ENCODE measurements around the gene GDF9. TPM values are rescaled to one million over a fixed set of nuclear protein-coding genes. Genes with fewer than 3 reads are reported as not detected.

GDF9 gene
- total RNA-seq, 1 donor from 2014 or later = 0.24 TPM

DNA sequence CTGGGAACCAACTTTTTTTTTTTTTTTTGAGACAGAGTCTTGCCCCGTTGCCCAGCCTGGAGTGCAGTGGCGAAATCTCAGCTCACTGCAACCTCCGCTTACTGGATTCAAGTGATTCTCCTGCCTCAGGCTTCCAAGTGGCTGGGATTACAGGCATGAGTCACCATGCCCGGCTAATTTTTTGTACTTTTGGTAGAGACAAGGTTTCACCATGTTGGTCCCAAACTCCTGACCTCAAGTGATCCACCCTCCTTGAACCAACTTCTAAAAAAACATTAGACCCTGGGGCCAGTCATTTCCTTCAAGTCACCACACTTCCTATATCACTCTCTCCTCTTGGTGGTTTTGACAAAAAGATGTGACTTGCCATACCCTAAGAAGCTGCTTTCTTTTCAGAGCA lies 25.0 kb downstream of the GDF9 start:
- DNase-seq (ENCODE audit: missing footprints) = no peak
- no peak for ATAC-seq
- intact Hi-C loops (cut with DNase I) = no loop called here

DNA sequence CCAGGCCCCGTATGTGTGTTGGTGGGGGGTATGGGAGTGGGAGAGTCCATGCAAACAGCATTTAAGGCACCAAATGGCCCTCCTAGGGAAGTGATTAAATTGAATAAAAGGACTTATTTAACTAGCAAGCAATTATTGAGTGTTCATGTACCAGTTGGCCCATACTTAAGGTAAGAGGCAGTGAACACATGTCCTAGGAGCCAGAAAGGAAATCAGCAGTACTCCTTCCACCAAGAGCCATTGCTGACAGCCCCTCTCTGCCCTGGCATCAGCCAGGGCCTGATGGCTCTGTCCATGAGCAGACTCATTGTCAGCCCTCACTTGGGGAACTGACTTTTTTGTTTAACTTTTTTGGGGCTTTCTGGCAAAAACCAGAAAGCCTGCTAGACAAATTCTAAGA lies 25.4 kb downstream of the GDF9 start:
- no peak for DNase-seq (ENCODE audit: missing footprints)
- intact Hi-C loops (cut with DNase I) = no loop called here
- ATAC-seq = no peak

DNA sequence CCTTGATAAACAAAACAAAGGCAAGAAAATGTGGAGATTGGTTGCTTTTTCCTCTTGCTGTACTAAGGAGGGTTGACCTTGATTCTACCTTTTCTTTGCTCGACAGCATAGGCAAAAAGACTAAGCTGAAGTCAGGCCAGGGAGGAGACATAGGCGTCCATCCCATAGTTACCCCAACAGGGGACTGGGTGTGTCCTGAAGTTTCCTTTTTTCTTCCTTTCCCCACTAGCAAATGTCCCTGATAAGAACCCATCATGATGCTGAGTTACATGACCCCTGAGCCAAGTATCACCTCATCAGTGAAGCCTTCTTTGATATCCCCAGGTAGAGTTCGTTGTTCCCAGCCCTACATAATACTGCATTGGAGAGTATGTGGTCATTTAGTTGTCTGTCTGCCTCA lies 26.0 kb downstream of the GDF9 start:
- DNase-seq (ENCODE audit: missing footprints) (no peak), ATAC-seq (no peak)
- intact Hi-C loops (cut with DNase I) = no loop called here

DNA sequence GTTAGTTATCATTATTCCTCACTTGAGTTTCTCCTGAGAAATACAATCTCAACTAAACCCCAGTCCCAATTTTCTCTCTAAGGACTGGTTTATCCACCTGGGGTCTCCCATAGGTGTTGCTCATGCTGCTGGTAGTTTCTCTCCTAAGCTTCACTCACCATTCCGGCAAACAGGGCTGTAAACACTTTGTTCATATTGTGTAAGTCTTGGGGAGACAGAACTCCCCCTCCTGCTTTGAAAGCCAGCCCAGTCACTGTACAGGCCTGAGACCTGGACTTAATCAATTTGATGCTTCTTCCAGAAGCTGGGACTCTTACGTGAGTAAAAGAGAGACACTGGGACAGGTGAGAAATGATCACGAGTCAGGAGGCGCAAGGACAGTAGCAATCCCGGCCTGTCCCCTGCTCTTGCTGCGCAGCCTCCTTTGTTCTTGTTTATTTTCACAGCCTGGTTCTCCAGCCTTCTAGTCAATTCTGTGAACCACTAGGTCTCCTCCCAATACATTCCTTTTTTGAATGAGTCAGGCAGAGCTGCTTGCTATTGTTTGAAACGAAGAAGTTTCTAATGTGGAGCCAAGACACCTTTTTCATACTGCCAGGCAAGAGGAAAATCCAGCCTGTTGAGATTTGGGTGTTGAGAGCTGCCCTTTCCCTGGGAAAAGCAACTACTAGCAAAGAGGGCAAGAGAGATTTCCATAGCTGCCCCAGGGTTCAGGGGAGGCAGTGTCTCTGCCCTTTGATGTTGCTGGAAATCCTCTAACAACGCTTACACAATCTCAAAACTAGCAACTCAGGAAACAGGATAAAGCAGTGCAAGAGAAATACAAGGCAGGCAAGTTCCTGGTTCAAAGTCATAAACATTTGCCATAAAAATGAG lies 26.6 kb downstream of the GDF9 start:
- no peak for ATAC-seq
- no peak for DNase-seq (ENCODE audit: missing footprints)
- intact Hi-C loops (cut with DNase I) = no loop called here

DNA sequence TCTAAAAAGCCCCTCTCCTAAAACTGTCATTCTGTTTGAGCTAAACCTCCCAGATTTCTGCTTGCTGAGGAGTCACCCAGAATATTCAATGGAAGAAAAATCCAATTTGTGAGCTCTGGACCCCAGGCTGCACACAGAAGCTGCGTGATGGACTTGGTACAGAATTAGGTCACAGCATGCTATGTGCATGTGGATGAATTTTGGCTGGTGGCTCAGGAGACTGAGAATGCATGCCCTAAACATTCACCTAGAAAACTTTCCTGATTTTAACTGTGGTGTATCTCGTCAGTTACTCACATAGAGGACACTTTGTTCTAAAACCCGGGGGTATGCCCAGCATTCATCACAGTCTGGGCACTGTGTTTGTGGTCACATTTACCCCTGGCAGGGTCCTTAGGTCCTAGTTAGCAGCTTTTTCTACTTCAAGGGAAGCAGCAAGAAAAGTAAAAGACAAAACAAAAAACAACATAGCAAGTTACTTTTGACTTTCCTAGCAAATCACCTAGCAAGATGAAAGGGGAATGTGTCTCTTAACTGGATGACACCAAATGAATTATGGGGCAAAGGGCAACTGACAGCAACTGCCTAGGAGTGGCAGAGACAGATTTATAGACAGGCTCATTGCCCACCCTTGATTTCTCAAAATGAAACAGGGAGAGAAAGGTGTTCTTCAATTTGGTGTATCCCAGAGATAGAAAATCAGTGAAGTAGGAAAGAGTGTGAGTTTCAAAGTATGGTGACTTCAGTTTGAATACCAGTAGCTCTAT lies 27.6 kb downstream of the GDF9 start:
- ATAC-seq = no peak
- intact Hi-C loops (cut with DNase I) = no loop called here
- no peak for DNase-seq (ENCODE audit: missing footprints)

DNA sequence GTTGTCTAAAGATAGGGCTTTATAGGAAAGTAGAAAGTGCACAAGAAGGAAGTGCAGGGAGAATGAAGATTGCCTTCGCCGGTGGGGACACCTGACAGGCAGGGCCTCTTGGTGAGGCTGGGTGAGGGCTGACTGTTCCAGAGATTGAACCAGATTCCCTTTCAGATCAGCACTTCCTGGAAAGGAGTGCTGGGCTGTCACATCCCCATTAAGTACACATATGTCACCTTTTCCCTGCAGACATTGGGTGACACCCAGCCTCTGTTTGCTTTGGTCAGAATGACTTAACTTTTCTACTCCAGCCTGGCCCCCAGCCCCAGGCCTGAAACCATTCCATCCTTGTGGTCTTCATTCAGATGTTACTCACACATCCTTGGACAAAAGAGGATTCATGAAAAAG lies 28.4 kb downstream of the GDF9 start:
- no peak for ATAC-seq
- intact Hi-C loops (cut with DNase I) = no loop called here
- no peak for DNase-seq (ENCODE audit: missing footprints)

DNA sequence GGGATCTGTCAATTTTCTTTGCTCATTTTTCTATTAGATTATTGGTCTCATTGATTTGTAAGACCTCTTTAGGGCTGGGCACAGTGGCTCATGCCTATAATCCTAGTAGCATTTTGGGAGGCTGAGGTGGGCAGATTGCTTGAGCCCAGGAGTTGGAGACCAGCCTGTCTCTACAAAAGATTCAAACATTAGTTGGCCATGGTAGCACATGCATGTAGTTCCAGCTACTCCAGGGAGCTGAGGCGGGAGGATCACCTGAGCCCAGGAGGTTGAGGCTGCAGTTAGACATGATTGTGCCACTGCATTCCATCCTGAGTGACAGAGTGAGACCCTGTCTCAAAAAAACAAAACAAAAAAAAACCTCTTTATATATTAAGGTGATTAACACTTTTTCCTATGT lies 29.4 kb downstream of the GDF9 start:
- no peak for ATAC-seq
- intact Hi-C loops (cut with DNase I) = no loop called here
- DNase-seq (ENCODE audit: missing footprints) = no peak

DNA sequence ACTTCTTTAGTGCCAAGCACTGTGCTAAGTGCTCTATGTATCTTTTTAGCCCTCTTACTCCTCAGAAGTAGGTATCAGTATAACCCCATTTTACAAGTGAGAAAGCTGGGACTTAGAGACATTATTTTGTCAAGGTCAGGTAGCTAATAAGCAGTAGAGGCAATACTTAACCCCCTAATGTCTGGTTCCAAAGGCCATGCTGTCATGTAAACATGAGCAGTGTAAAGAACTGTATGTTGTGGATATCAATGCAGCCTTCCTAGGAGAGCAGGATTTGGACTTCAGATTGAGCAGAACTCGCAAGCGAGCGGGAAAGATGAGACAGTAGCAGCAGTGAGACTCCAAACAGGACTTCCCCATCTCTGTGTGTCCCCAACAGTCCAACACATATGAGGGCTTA lies 32.2 kb downstream of the GDF9 start:
- DNase-seq (ENCODE audit: missing footprints) = no peak
- ATAC-seq = no peak
- intact Hi-C loops (cut with DNase I) = no loop called here

DNA sequence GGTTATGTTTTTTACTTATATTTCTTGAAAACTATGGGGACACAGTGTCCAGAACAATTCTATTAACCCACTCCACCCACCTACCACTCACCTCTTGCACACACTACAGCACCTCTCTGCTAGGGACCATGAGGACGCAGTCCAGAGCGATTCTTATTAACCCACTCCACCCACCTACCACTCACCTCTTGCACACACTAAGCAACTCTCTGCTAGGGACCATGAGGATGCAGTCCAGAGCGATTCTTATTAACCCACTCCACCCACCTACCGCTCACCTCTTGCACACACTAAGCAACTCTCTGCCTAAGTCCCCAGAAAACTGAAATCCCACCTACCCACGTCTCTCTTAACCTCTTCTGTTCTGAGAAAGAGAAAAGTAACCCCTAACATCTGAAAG lies 33.7 kb downstream of the GDF9 start:
- no peak for ATAC-seq
- intact Hi-C loops (cut with DNase I) = no loop called here
- no peak for DNase-seq (ENCODE audit: missing footprints)

DNA sequence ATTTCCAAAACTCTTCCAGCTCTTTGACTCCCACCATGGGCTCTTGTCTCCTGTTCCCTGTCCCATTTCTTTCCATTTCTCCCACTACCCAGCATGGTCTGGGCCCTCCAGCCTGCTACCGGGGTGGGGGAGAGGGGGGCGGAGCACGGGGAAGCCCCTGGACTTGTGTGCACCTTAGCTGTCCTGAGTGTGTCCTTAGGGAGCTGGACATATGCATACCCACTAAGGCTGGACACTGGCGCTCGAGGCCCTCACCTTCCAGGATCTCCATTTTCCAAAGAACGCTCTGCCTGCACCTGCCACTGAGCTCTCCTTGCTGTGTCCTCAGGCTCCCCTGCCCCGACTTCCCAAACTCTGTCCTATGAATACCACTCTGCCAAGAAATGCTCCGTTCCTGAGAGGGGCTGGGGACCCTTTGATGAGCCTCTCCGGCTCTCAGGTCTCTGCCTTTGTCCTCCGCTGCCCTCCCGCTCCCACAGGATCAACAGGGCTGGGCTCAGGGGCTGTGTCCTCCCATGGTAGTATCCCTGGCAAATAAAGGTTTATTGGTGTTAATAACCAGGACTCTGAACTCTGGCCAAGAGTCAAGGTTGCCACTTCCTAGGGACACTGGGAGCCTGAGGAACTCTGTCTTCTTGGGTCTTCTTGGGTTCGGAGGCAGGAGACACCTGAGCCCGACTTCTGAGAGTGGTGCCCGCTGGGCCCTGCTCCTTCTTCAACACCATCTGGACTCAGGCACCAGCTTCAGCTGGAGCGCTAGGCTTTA lies 35.0 kb downstream of the GDF9 start:
- intact Hi-C loops (cut with DNase I) = no loop called here
- DNase-seq (ENCODE audit: missing footprints) (no peak), ATAC-seq (no peak)

DNA sequence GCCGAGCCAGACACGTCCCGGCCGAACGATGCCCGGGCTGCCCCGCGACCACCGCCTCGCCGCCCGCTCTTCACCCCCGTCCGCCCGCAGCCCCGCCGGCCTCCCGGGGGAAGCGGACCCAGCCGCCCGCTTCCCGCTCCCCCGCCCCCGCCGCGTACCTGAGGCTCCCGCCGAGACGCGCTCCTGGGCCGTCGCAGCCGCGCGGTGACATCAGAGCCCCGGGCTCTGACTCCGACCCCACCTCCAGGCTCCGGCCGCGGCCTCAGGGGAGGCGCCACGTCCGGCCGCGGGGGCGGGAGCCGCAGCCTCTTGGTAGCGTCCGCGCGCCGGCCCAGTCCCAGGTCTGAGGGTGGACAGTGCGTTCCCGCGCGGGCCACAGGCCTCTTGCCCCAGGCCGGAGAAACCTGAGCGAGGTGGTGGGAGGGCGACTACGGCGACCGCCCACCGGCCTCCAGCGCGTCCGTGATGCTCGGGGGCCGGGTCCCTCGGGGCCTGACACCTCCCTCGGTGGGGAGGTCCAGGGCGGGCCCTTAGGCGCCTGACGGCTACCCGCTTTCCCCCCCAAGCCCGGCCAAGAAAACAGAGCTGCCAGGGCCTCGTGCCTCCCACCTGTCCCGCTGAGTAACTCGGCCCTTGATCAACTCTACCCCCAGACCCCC lies 35.7 kb downstream of the GDF9 start, which contains the start of gene SHROOM1:
Gene SHROOM1 (minus strand): TSS at position 212 of the 659 bp plus-strand sequence. CDS start 4,507 bp downstream, outside the sequence.
- intact Hi-C loops (cut with DNase I) = loop anchor here (1.0 kb wide), 2 partner anchors 36 to 53 kb away; partner anchors contain the start of genes GDF9 and UQCRQ
- ATAC-seq (peak; percentile 81), DNase-seq (ENCODE audit: missing footprints) (peak; percentile 86)

DNA sequence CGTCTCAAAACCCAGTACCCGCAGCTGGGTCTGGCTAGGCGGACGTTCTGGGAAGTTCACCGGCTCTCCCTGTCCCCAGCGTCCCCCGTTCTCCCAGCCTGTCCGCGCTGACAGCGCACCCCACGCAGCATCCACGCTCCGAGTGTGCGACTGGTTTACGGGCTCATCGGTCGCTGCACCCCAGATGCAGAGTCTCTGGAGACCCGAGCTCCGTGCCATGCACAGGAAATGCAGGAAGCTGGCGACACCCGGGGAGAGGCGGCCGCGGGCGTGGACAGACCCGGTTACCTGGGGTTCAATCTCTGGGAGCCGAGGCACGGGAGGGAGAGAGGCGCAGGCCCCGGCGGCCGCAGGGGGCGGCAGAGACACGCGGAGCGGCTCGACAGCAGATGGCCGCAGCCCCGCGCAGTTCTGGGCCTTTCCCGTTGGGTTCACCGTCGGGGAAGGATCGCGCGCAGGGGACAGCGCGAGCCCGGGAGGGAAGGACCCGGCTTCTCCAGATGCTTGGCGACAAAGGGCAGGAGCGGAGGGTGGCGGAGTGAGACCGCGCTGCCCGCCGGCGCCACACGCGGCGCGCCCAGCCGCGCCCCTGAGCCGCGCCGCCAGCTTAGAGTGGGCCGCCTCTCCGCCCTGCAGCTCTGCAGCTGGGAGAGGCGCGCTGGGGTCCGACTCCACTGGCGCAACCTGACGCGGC lies 36.4 kb downstream of the GDF9 start:
- peak; percentile 87 for DNase-seq (ENCODE audit: missing footprints)

DNA sequence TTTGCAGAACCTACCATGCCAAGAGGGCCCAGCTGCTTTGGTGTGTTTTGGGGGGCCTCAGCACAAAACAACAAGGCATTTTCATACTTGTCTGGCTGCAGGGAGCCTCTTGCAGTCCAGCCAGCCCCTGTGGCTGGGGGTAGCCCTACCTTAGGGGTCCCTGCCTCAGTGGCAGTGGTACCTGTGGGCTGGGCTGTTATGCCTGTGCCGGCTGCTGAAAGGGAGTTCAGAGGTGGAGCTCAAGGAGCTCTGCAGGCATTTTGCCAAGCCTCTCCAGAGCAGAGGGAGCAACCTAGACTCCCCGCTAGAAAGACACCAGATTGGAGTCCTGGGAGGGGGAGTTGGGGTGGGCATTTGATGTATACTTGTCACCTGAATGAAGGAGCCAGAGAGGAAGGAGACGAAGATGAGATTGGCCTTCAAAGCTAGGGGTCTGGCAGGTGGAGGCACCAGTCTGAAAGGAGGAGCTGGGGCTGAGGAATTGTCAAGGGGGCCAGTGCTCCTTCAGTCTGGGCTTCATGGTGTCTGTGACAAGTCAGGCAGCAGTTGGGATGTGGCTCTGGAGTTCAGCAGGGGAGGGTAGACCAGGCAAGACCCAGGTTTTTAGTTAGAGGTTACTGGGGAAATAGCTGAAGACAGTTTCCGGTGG lies 37.3 kb downstream of the GDF9 start:
- DNase-seq (ENCODE audit: missing footprints) = no peak
- no peak for ATAC-seq
- intact Hi-C loops (cut with DNase I) = no loop called here

More for the DNA sequence above, 36.4 kb downstream of the GDF9 start:
- peak; percentile 91 for ATAC-seq
- intact Hi-C loops (cut with DNase I) = loop anchor here (1.0 kb wide), 2 partner anchors 36 to 53 kb away; partner anchors contain the start of genes GDF9 and UQCRQ

DNA sequence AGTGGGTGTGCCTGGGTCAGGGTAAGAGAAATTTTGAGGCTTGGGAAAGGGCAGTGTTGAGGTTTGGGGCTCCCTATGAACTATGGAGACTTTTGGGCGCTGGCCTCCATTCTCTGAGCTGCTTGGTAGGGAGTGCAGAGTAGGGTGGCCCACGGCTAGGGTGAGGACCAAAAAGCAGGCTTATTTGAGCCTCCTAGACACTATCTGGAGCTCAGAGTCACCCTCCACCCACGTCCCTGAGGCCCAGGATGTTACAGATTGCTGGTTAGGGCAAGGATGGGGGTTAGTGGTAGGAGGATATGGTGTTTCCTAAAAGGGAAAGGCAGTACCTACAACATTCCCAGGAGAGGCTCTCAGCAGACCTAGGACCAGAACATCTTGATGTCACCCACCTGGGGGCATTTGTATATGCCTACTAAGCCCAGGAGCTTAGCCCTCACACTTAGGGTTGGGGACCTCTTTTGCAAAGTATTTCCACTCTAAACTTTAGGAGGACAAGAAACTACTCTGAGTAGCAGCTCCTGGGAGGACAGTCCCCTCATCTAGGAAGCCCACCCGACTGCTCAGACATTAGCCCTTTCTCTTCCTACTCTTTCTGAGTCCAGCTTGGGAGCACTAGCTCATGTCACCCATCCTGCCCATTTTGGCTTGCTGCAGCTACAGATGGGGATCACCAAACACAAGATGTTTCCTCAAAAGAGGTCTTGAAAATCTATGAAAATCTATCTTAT lies 38.2 kb downstream of the GDF9 start:
- DNase-seq (ENCODE audit: missing footprints) = no peak
- no peak for ATAC-seq
- intact Hi-C loops (cut with DNase I) = no loop called here

DNA sequence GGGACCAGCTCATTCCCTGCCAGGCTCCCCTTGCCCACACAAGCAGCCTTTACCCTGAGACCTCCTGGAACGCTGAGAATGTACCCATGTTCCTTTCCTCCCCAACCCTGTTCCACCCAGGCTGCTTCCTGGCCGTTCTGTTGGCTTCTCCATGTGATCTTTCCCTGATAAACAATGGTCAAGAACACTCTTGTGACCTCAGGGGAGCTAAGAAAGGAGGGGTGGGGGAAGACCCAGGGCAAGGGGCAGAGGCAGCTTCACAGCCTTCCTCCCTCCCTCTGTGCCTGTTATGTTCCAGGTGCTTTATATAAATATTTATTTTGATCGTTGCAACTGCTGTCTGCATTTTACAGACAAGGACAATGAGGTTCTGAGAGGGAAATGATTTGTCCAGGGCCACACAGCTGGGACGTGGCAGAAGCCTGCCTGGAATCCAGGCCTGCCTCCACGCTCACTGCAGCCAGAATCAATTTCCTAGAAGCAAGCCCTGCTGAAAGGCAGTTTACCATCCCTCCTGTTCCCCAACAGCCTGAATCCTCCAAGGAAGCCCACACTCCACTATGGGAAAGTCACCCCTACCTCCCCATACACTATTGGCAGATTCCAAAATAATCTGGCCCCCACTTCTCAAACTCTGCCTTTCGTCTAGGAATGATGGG lies 39.7 kb downstream of the GDF9 start:
- intact Hi-C loops (cut with DNase I) = no loop called here
- DNase-seq (ENCODE audit: missing footprints) (no peak), ATAC-seq (no peak)

DNA sequence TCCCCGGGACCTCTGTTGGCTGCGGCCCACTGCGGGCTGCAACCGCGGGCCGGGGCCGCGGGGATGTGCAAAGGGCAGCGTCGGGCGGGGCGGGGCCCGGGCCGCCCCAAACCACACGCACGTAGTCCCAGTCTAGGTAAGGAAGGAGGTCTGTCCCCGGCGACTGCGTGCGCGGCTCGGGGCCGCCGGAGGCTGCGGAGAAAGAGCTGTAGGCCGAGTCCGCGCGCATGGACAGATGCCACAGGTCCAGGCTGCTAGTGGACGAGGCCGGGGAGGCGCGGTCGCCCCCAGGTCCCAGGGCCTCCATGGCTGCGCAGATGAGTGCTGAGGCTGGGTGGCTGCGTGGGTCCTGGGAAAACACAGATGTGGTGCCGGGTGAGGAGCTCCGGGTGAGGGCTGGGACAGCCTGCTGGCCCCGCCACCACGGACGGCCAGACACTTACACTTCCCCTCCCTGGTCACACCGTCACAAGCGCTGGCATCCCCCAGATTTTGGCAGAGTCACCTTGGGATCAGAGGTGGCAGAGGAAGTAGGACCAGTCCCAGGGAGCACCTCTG lies 40.4 kb downstream of the GDF9 start:
- no peak for ATAC-seq
- no peak for DNase-seq (ENCODE audit: missing footprints)
- intact Hi-C loops (cut with DNase I) = no loop called here

Measured in Right ventricle myocardium inferior (tissue), 1 donor.